T-cell (primary cell): ENCODE data around the gene SDK2. TPM values are rescaled to one million over a fixed set of nuclear protein-coding genes. Genes with fewer than 3 reads are reported as not detected.

ENCODE experiments used
- ATAC-seq, 4 experiments: fragments of 200-7000 bp in 3 of 4; fragments of 150-1000 bp in 1 of 4; cut with Tn5 transposase; replicated peaks in 1 of 4; 1 replicate in 3 of 4; 2 replicates in 1 of 4; pipeline ENCODE4 v1.10.0; 2021; ENCODE audit warnings: moderate library complexity in 3 of 4, mild to moderate bottlenecking in 2 of 4, moderate number of reproducible peaks in 1 of 4
- CTCF ChIA-PET, 2 donors: fragments of 300-600 bp; sonication (Branson Sonifier 250); formaldehyde crosslinking; loops; one replicate each; lab custom pipeline; 2022; ENCODE audit warnings: antibody characterized with exemption in 2 of 2; lab: Charles Lee
- POLR2A ChIA-PET, 2 donors: fragments of 300-600 bp; sonication (Branson Sonifier 250); formaldehyde crosslinking; loops; one replicate each; lab custom pipeline; 2022; ENCODE audit warnings: antibody characterized with exemption in 2 of 2; lab: Charles Lee
- DNase-seq, 35 experiments: peaks; one replicate each; pipeline versions ENCODE4 v3.0.0 to v3.0.0-alpha.2; 2013 to 2023
- H3K27ac ChIP-seq: one replicate; pipeline ENCODE4 v1.5.1; 2013; ENCODE audit warnings: low read length
- H3K27me3 ChIP-seq, 2 experiments: replicated peaks in 1 of 2; 1 replicate in 1 of 2; 2 replicates in 1 of 2; pipeline versions ENCODE4 v1.6.1 to v1.7.0; 2013; ENCODE audit warnings: low read length in 1 of 2, mixed read lengths in 1 of 2; ENCODE audit not compliant: control insufficient read depth in 2 of 2, insufficient read depth in 2 of 2; ENCODE audit errors: extremely low read depth in 1 of 2
- H3K36me3 ChIP-seq, 2 donors: 1 replicate in 1 of 2; 2 replicates in 1 of 2; pipeline versions ENCODE4 v1.6.1 to v1.7.0; 2013; ENCODE audit warnings: low read length in 1 of 2; ENCODE audit not compliant: control insufficient read depth in 2 of 2, insufficient read depth in 1 of 2; ENCODE audit errors: extremely low read depth in 1 of 2
- H3K4me1 ChIP-seq, 2 experiments: 1 replicate in 1 of 2; 2 replicates in 1 of 2; pipeline versions ENCODE4 v1.6.1 to v1.7.0; 2013; ENCODE audit warnings: low read length in 2 of 2, mixed read lengths in 1 of 2; ENCODE audit not compliant: insufficient read depth in 2 of 2, control insufficient read depth in 1 of 2; ENCODE audit errors: extremely low read depth in 1 of 2
- H3K4me3 ChIP-seq, 2 donors: 1 replicate in 1 of 2; 2 replicates in 1 of 2; pipeline versions ENCODE4 v1.5.1 to v1.7.0; 2013; ENCODE audit warnings: mild to moderate bottlenecking in 2 of 2, low read length in 1 of 2, moderate library complexity in 1 of 2; ENCODE audit not compliant: control insufficient read depth in 1 of 2; ENCODE audit errors: extremely low read depth in 1 of 2
- H3K9me3 ChIP-seq: 2 replicates; pipeline ENCODE4 v1.7.0; 2013
- H3K27ac Mint-ChIP-seq, 2 donors: one replicate each; pipeline ENCODE4 v1.8.0; 2020 to 2021; ENCODE audit warnings: mild to moderate bottlenecking in 2 of 2, mixed read lengths in 2 of 2
- H3K27me3 Mint-ChIP-seq, 2 donors: one replicate each; pipeline ENCODE4 v1.8.0; 2021 to 2022; ENCODE audit warnings: mixed read lengths in 2 of 2
- H3K36me3 Mint-ChIP-seq: one replicate; pipeline ENCODE4 v1.8.0; 2021; ENCODE audit warnings: mixed read lengths
- H3K4me1 Mint-ChIP-seq, 3 donors: one replicate each; pipeline ENCODE4 v1.8.0; 2020 to 2022; ENCODE audit warnings: mixed read lengths in 3 of 3, mild to moderate bottlenecking in 1 of 3
- H3K4me3 Mint-ChIP-seq, 3 donors: one replicate each; pipeline ENCODE4 v1.8.0; 2020 to 2022; ENCODE audit warnings: mild to moderate bottlenecking in 3 of 3, mixed read lengths in 3 of 3, moderate library complexity in 3 of 3
- H3K9me3 Mint-ChIP-seq, 3 donors: one replicate each; pipeline ENCODE4 v1.8.0; 2020 to 2022; ENCODE audit warnings: mixed read lengths in 3 of 3
- WGBS: methylation state at CpG from one replicate; pipeline ENCODE4 v1.1.5; 2013; ENCODE audit warnings: missing lambda C conversion rate; ENCODE audit not compliant: insufficient coverage; 5-methylcytosine and 5-hydroxymethylcytosine counted together
- total RNA-seq, 35 experiments: library from RNA in 6 of 35; stranded (reverse) in 6 of 35; fragments of 120-200 nt in 1 of 35; gene quantifications; one replicate each; pipeline versions ENCODE4 v1.2.1 to v1.2.4 and lab custom pipeline; 2013 to 2026

Gene SDK2
- total RNA-seq, 5 donors from 2014 or later (not counting 1 experiment from before 2014, with no cell fraction given), result 2.9 to 8.3 (median 4.8) TPM

- no peak for DNase-seq
- no peaks in the 10 kb centered on the region for H3K9me3 Mint-ChIP-seq
- H3K27ac ChIP-seq, result no peak overlapping the region
- H3K36me3 Mint-ChIP-seq, result no peaks in the 10 kb centered on the region
- peaks cover 0 to 21% of the 10 kb centered on the region in 2 experiments for H3K27me3 ChIP-seq
- H3K4me3 ChIP-seq, result no peak overlapping the region
- CTCF ChIA-PET, result interaction anchor here (0.6 to 0.7 kb wide), 2 partner anchors 18 to 528 kb away, joined by 3 to 7 read pairs; no protein-coding TSS in a partner anchor
- peaks cover 0 to 11% of the 10 kb centered on the region in 2 experiments for H3K4me1 ChIP-seq
- no peak for ATAC-seq
- POLR2A ChIA-PET, result no interaction called here
- H3K9me3 ChIP-seq, result no peaks in the 10 kb centered on the region
- 100% methylated on average over 7 of the region's 12 CpGs for WGBS
- no peak overlapping the region for H3K4me3 Mint-ChIP-seq
- H3K36me3 ChIP-seq, result no peaks in the 10 kb centered on the region
- peaks cover 13 to 19% (median 15%) of the 10 kb centered on the region in 3 donors for H3K4me1 Mint-ChIP-seq
- peaks cover 0 to 13% of the 10 kb centered on the region in 2 donors for H3K27me3 Mint-ChIP-seq
- no peak overlapping the region for H3K27ac Mint-ChIP-seq
Measured at GRCh38 chr17:73292031-73292531, 352.2 kb downstream of the SDK2 start.

GRCh38 chr17:73291260-73291801 lies 352.9 kb downstream of the SDK2 start:
- Histone ChIP-seq H3K9me3 (no peaks in the 10 kb centered on the region), H3K4me1 (peaks cover 0 to 11% of the 10 kb centered on the region in 2 experiments), H3K4me3 (no peak overlapping the region), H3K27me3 (peaks cover 0 to 21% of the 10 kb centered on the region in 2 experiments), H3K27ac (no peak overlapping the region), H3K36me3 (no peaks in the 10 kb centered on the region)
- no peak overlapping the region for H3K4me3 Mint-ChIP-seq
- no peak overlapping the region for H3K27ac Mint-ChIP-seq
- ChIA-PET CTCF (no interaction called here), POLR2A (no interaction called here)
- 42% methylated on average over 3 of the region's 8 CpGs for whole genome bisulfite sequencing
- H3K4me1 Mint-ChIP-seq, result peaks cover 13 to 19% (median 15%) of the 10 kb centered on the region in 3 donors
- H3K27me3 Mint-ChIP-seq, result peaks cover 0 to 17% of the 10 kb centered on the region in 2 donors
- no peaks in the 10 kb centered on the region for H3K36me3 Mint-ChIP-seq
- ATAC-seq, result no peak
- no peaks in the 10 kb centered on the region for H3K9me3 Mint-ChIP-seq
- peak in 6 of 35 experiments; percentile 3 to 35 (median 6) for DNase-seq

GRCh38 chr17:73290399-73291259 lies 353.6 kb downstream of the SDK2 start:
- 48% methylated on average over 11 of the region's 16 CpGs for WGBS
- Mint-ChIP-seq H3K4me1 (peaks cover 13 to 19% (median 15%) of the 10 kb centered on the region in 3 donors), H3K27me3 (peaks cover 0 to 17% of the 10 kb centered on the region in 2 donors), H3K4me3 (no peak overlapping the region), H3K27ac (no peak overlapping the region), H3K9me3 (no peaks in the 10 kb centered on the region), H3K36me3 (no peaks in the 10 kb centered on the region)
- no peaks in the 10 kb centered on the region for H3K36me3 ChIP-seq
- no peak for ATAC-seq
- H3K4me1 ChIP-seq, result peaks cover 0 to 11% of the 10 kb centered on the region in 2 experiments
- POLR2A ChIA-PET, result no interaction called here
- no peak overlapping the region for H3K27ac ChIP-seq
- no peak overlapping the region for H3K4me3 ChIP-seq
- CTCF ChIA-PET, result no interaction called here
- H3K27me3 ChIP-seq, result peaks cover 0 to 21% of the 10 kb centered on the region in 2 experiments
- DNase-seq, result no peak
- no peaks in the 10 kb centered on the region for H3K9me3 ChIP-seq

GRCh38 chr17:73289549-73290254 lies 354.5 kb downstream of the SDK2 start:
- Histone ChIP-seq H3K27me3 (peaks cover 0 to 17% of the 10 kb centered on the region in 2 experiments), H3K4me3 (no peak overlapping the region), H3K9me3 (no peaks in the 10 kb centered on the region), H3K4me1 (peaks cover 0 to 11% of the 10 kb centered on the region in 2 experiments), H3K27ac (no peak overlapping the region), H3K36me3 (no peaks in the 10 kb centered on the region)
- ChIA-PET CTCF (no interaction called here), POLR2A (no interaction called here)
- DNase-seq (no peak), ATAC-seq (no peak)
- Mint-ChIP-seq H3K4me3 (no peak overlapping the region), H3K4me1 (peaks cover 13 to 19% (median 15%) of the 10 kb centered on the region in 3 donors), H3K36me3 (no peaks in the 10 kb centered on the region), H3K9me3 (no peaks in the 10 kb centered on the region), H3K27ac (no peak overlapping the region), H3K27me3 (peaks cover 0 to 17% of the 10 kb centered on the region in 2 donors)
- WGBS, result 93% methylated on average over 3 of the region's 7 CpGs

- Mint-ChIP-seq H3K27ac (no peak overlapping the region), H3K4me3 (no peak overlapping the region), H3K9me3 (no peaks in the 10 kb centered on the region), H3K4me1 (peaks cover 13 to 19% (median 15%) of the 10 kb centered on the region in 3 donors), H3K27me3 (peaks cover 0 to 17% of the 10 kb centered on the region in 2 donors), H3K36me3 (no peaks in the 10 kb centered on the region)
- CTCF ChIA-PET, result no interaction called here
- ATAC-seq, result no peak
- whole genome bisulfite sequencing, result 81% methylated on average over 14 of the region's 19 CpGs
- POLR2A ChIA-PET, result no interaction called here
- H3K27ac ChIP-seq, result no peak overlapping the region
- no peaks in the 10 kb centered on the region for H3K36me3 ChIP-seq
- peaks cover 0 to 11% of the 10 kb centered on the region in 2 experiments for H3K4me1 ChIP-seq
- H3K27me3 ChIP-seq, result peaks cover 0 to 17% of the 10 kb centered on the region in 2 experiments
- no peak for DNase-seq
- no peaks in the 10 kb centered on the region for H3K9me3 ChIP-seq
- H3K4me3 ChIP-seq, result no peak overlapping the region
Measured at GRCh38 chr17:73288534-73289302, 355.5 kb downstream of the SDK2 start.
